Posterior vena cava (tissue), 2 donors: ENCODE measurements around the gene ARPC5L. TPM values are rescaled to one million over a fixed set of nuclear protein-coding genes. Genes with fewer than 3 reads are reported as not detected.
"Not testable (repeated sequence)": the region's sequence is repeated elsewhere in the genome, so short reads cannot be mapped to it uniquely, and the experiment has no call there.

Source experiments
- DNase-seq: peaks from one replicate; pipeline ENCODE4 v3.0.0-alpha.2; 2020; ENCODE audit warnings: low spot score
- intact Hi-C, 2 donors: fragments of 100-400 bp; cut with DNase I; formaldehyde crosslinking; loops; one replicate each; pipeline versions ENCODE4 v1.14.1 to v1.14.2; 2022 to 2023
- total RNA-seq, 2 donors: library from RNA; stranded (reverse); fragmentation: NEBNext Ultra II Directional; extraction: Animal tissue kit (Norgen Biotek cat#: 25700); gene quantifications; one replicate each; pipeline ENCODE4 v1.2.1, GENCODE V29; 2021
- donor health status: DM: yes; HTN: yes; CAD: no.
- donor health status: DM: yes; HTN: yes; CAD: no.

The ARPC5L gene
- total RNA-seq, 2 donors from 2014 or later: 23.1 to 23.4 TPM

DNA sequence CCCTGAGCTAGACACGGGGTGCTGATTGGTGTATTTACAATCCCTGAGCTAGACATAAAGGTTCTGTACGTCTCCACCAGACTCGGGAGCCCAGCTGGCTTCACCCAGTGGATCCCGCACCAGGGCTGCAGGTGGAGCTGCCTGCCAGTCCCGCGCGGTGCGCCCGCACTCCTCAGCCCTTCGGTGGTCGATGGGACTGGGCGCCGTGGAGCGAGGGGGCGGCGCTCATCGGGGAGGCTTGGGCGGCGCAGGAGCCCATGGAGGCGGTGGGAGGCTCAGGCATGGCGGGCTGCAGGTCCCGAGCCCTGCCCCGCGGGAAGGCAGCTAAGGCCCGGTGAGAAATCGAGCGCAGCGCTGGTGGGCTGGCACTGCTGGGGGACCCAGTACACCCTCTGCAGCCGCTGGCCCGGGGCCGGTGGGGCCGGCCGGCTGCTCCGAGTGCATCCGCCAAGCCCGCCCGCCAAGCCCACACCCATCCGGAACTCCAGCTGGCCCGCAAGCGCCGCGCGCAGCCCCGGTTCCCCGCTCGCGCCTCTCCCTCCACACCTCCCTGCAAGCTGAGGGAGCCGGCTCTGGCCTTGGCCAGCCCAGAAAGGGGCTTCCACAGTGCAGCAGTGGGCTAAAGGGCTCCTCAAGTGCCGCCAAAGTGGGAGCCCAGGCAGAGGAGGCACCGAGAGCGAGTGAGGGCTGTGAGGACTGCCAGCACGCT lies 23.2 kb upstream of the ARPC5L start:
- intact Hi-C loops, DNase-seq: not testable (repeated sequence)

GRCh38 chr9:124839612-124840299 lies 22.2 kb upstream of the ARPC5L start:
- DNase-seq: no peak
- intact Hi-C loops: loop anchor here in 1 of 2 donors (5.0 kb wide), 1 partner anchor 57 kb away; no protein-coding TSS in a partner anchor

- intact Hi-C loops: loop anchor here in 1 of 2 donors (5.0 kb wide), 1 partner anchor 58 kb away; no protein-coding TSS in a partner anchor
- no peak for DNase-seq
Observed at GRCh38 chr9:124840300-124840833, 21.6 kb upstream of the ARPC5L start.

DNA sequence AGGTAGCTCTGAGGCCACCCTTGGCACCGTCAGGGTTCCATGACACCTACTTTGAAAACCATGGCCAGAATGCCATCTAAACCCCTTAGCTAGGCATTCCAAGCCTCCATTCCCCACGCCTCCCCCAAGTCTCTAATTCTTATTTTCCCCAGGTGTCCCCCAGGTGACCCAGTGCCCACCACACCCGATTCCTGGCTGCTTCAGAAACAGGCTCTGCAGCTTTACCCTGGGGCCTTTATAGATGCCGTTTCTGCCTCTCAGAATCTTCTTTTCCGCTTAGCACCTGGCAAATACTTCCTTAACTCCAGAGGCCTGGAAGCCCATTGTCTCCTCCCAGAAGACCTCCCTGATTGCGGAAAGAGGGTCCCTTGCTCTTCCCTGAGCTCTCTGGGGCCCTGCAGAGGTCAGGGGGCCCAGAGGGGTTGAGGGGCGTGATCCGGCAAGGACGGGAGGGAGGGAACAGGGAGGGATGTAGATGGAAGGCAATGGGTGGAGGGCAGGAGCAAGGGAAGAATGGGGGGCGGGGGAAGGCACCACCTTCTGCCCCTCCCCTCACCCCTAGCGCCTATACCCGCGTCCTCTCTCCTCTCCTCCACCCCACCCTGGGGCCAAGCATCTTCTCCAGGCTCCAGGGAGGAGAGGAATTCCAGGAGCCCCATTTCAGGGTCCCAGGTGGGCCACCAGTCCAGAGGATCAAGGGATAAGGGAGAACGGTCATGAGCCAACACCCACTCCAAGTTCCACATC lies 20.7 kb upstream of the ARPC5L start:
- intact Hi-C loops: loop anchor here in 1 of 2 donors (5.0 kb wide), 1 partner anchor 59 kb away; no protein-coding TSS in a partner anchor
- DNase-seq: no peak

GRCh38 chr9:124843456-124844034 lies 18.4 kb upstream of the ARPC5L start:
- intact Hi-C loops: loop anchor here in 1 of 2 donors (5.0 kb wide), 1 partner anchor 61 kb away; no protein-coding TSS in a partner anchor
- no peak for DNase-seq

DNA sequence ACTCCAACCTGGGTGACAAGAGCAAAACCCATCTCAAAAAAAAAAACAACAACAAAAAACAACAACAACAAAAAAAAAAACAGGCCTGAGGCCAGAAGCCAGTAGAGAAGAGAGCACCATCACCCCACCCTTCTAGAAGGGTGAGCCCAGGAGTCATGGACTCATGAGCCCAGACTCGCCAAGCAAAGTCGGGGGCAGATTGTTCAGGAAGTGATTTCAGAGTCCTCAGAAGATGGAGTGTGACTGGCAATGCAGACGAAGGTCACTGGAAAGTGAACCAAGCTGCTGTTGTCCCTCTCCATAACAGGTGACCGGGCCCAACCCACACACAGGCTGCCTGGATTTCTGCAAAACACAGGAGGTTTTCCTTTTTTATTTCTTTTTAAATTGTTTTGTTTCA lies 17.6 kb upstream of the ARPC5L start:
- DNase-seq: no peak
- intact Hi-C loops: loop anchor here in 1 of 2 donors (5.0 kb wide), 1 partner anchor 62 kb away; no protein-coding TSS in a partner anchor

DNA sequence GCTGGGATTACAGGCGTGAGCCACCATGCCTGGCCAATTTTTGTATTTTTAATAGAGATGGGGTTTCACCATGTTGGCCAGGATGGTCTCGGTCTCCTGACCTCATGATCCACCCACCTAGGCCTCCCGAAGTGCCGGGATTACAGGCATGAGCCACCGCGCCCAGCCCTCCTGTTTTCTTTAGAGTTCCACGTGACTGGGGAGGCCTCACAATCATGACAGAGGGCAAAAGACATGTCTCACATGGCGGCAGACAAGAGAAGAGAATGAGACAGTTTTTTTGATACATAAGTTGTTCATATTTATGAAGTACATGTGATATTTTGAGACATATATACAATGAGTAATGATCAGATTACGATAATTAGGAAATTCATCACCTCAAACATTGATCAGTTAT lies 15.5 kb upstream of the ARPC5L start:
- DNase-seq, intact Hi-C loops: not testable (repeated sequence)

- DNase-seq: no peak
- intact Hi-C loops: no loop called here
Observed at GRCh38 chr9:124846969-124847368, 15.0 kb upstream of the ARPC5L start.

DNA sequence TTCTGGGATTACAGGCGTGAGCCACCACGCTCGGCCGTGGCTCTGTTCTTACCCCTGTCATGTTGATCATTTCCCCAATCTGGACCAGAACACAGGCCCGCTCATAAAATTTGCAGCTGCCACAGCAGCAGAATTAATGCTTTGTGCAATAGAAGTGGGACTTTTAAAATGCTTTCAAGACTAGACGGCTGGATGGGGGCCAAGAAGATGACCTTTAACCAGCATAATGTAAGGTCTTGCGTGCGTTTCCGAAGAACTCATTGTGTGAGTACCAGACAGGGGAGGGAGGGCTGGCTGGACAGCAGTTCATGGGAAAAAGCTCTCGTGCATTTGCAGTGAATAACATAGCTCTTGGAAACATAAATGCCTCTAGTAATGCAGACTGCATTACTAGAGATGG lies 12.1 kb upstream of the ARPC5L start:
- intact Hi-C loops: loop anchor here (10.0 kb wide), 2 partner anchors 515 to 525 kb away; no protein-coding TSS in a partner anchor
- DNase-seq: no peak

DNA sequence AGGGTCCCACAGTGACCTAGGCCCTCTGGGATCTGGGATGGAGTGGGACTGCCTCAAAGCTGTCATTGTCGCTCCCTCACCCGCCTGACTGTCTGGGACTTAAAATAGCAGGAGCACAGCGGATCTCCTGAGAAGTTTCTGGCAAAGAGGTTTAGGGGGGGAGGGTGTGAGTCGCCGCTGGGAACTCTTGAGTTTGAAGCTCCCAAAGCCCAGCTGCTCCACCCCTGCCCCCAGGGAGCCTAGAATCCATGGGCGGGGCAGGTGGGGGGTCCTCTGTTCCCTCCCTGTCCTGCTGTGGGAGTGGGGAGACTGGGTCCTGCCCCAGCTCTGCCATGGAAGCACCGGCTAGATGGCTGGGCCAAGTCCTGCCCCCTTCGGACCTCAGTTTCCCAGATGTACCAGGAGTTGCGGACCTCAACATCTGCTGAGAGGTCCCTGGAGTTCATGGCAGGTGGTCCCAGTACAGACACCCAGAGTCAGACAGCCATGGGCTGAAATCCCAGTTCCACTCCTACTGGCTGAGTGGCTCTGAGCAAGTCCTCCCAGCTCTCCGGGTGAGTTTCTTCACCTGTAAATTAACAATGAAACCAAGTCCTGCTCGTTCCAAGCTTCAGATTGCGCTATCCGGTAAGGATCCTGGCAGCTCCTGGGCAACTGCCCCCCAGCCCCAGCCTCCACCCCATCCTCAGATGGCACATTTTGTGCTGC lies 9.7 kb upstream of the ARPC5L start:
- DNase-seq: no peak
- intact Hi-C loops: loop anchor here (2.0 to 10.0 kb wide), 4 partner anchors 75 to 523 kb away; partner anchors contain the start of gene OLFML2A (in 1 of the 2)

DNA sequence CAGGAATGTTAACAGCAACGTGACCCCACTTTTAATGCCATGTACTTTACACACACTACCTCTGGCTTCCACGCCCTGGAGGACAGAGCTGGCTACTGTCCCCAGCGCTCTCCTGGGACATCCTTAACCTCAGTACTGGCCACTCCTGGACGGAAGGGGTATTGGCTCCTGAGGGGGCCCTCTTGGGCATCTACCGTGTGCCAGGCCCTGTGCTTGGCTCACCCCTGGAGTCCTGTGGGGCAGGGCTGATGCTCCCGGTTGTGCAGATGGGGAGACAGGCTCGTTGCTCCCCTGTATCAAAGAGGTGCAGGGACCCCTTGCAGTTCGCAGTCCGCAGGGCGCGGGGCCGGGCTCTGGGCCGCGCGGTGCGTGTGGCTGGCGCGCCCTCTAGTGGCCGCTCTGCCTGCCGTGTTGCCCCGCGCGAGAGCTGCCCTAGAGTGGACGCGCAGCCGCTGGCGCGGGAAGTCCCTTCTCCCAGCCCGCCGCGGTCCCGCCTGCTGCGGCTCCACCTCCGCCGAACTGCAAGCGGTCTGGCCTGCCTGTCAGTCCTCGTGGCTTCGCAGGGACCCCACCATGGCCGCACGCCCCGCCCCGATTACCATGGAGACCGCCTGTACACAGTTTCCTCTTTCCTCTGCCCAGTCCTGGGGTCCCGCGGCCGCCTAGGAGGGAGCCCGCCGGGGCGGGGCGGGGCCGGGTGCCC lies 8.9 kb upstream of the ARPC5L start, which contains the start of gene WDR38:
Gene WDR38, plus strand, starts transcription at position 632 of the 703 bp plus-strand sequence. CDS start 72 bp downstream, outside the sequence.
- intact Hi-C loops: loop anchor here (2.0 to 10.0 kb wide), 4 partner anchors 76 to 522 kb away; partner anchors contain the start of gene OLFML2A (in 1 of the 2)
- DNase-seq: peak; percentile 91

GRCh38 chr9:124853605-124854143 lies 8.3 kb upstream of the ARPC5L start:
- DNase-seq: no peak
- intact Hi-C loops: loop anchor here (2.0 to 10.0 kb wide), 4 partner anchors 77 to 521 kb away; partner anchors contain the start of gene OLFML2A (in 1 of the 2)

- intact Hi-C loops: loop anchor here (10.0 kb wide), 2 partner anchors 511 to 521 kb away; no protein-coding TSS in a partner anchor
- no peak for DNase-seq
Observed at GRCh38 chr9:124854161-124854560, 7.8 kb upstream of the ARPC5L start.

DNA sequence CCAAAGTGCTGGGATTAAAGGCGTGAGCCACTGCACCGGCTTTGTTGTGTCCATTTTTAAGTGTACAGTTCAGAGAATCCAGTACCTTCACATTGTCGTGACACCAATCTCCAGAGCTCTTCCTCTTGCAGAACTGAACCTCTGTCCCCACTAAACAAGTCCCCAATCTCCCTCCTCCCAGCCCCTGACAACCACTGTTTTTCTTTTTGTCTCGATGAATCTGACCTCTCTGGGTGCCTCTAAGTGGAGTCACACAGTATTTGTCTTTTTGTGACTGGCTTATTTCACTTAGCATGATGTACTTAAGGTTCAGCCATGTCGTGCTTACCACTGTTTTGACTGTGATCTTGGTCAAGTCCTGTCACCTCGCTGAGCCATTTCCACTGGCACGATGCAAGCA lies 7.1 kb upstream of the ARPC5L start:
- no peak for DNase-seq
- intact Hi-C loops: loop anchor here (10.0 kb wide), 2 partner anchors 510 to 520 kb away; no protein-coding TSS in a partner anchor

- intact Hi-C loops: loop anchor here (10.0 kb wide), 2 partner anchors 509 to 519 kb away; no protein-coding TSS in a partner anchor
- no peak for DNase-seq
Observed at GRCh38 chr9:124855566-124855943, 6.4 kb upstream of the ARPC5L start.

GRCh38 chr9:124855944-124856765 lies 5.8 kb upstream of the ARPC5L start:
- intact Hi-C loops: loop anchor here (10.0 kb wide), 2 partner anchors 509 to 519 kb away; no protein-coding TSS in a partner anchor

More at GRCh38 chr9:124855944-124856765, 5.8 kb upstream of the ARPC5L start:
- no peak for DNase-seq
